Activated naive CD4-positive, alpha-beta T cell treated with anti-CD3 and anti-CD28 coated beads, Interleukin-2, amount 50 U/mL, for 72 hours (primary cell): ENCODE results near the gene GPR65. TPM values are rescaled to one million over a fixed set of nuclear protein-coding genes. Genes with fewer than 3 reads are reported as not detected.

Source experiments
- ATAC-seq, 2 donors: fragments of 150-1000 bp; cut with Tn5 transposase; 2 replicates each; pipeline ENCODE4 v1.10.0; 2021; ENCODE audit warnings: mild to moderate bottlenecking in 2 of 2, moderate library complexity in 2 of 2
- DNase-seq, 2 donors: peaks; one replicate each; pipeline ENCODE4 v3.0.0; 2021 to 2022; ENCODE audit warnings: low spot score in 2 of 2
- H3K27ac Mint-ChIP-seq, 2 donors: one replicate each; pipeline ENCODE4 v1.8.0; 2022; ENCODE audit warnings: mild to moderate bottlenecking in 2 of 2, mixed read lengths in 2 of 2
- H3K36me3 Mint-ChIP-seq, 2 donors: one replicate each; pipeline ENCODE4 v1.8.0; 2022; ENCODE audit warnings: mixed read lengths in 2 of 2
- H3K9me3 Mint-ChIP-seq, 2 donors: one replicate each; pipeline ENCODE4 v1.8.0; 2022; ENCODE audit warnings: mixed read lengths in 2 of 2
- total RNA-seq, 2 donors: library from RNA; stranded (reverse); gene quantifications; one replicate each; pipeline ENCODE4 v1.2.3, GENCODE V29; 2022

The GPR65 gene, protein sequence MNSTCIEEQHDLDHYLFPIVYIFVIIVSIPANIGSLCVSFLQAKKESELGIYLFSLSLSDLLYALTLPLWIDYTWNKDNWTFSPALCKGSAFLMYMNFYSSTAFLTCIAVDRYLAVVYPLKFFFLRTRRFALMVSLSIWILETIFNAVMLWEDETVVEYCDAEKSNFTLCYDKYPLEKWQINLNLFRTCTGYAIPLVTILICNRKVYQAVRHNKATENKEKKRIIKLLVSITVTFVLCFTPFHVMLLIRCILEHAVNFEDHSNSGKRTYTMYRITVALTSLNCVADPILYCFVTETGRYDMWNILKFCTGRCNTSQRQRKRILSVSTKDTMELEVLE
- 10 to 100 TPM; 13.8 to 15.2 TPM for total RNA-seq

DNA sequence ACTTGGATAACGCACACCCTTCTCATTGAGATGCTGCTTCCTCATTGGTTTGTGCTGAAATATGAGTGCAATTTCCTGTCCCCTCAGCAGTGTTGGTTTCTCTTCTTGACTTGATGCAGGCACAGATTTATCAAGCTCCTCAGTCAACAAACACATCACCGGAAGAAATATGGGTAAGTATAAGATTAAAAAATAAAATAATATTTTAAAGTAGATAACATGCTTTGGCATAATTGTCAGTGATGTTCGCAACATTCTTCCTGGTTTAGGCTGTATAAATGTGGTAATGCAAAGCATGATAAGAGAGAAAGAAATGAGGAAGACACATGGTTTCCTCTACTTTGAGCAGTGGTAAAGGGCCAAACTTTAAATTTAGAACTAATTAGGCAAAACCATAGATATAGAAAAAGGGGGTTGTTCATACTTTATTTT is at the start of gene GPR65:
Gene GPR65, plus strand, starts transcription at position 86 of the 432 bp plus-strand sequence. CDS start 5,713 bp downstream, outside the sequence.
- Mint-ChIP-seq H3K9me3 (no peaks in the 10 kb centered on the region), H3K27ac (peak within 1 kb of the TSS; percentile 89 to 94), H3K36me3 (peaks cover 14 to 39% of the 10 kb centered on the region in 2 donors)
- ATAC-seq, result peak; percentile 41 to 53
- DNase-seq, result no peak

- no peak for ATAC-seq
- Mint-ChIP-seq H3K9me3 (peaks cover 3 to 5% of the 10 kb centered on the region in 2 donors), H3K27ac (no peak overlapping the region), H3K36me3 (peaks cover 12 to 18% of the 10 kb centered on the region in 2 donors)
- no peak for DNase-seq
These were observed 49.4 kb upstream of the GPR65 start for GRCh38 chr14:87955501-87955900.

GRCh38 chr14:87960013-87960787 is 44.7 kb upstream of the GPR65 start:
- DNase-seq, result no peak
- Mint-ChIP-seq H3K27ac (no peak overlapping the region), H3K9me3 (peaks cover 3 to 5% of the 10 kb centered on the region in 2 donors), H3K36me3 (peaks cover 25 to 34% of the 10 kb centered on the region in 2 donors)
- ATAC-seq, result no peak

DNA sequence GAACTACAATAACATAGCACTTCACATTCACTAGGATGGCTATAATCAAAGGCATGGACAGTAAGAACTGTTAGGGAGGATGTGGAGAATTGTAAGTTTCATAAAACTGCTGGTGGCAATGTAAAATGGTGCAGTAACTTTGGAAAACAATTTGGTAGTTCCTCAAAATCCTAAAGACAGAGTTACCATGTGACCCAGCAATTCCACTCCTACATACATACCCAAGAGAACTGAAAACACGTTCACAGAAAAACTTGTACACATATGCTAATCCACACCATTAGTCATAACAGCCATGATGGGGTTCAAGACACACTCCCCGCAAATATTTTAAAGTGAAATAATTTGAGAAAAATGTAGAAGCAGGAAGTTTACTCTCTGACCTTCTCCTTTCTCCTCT is 43.7 kb upstream of the GPR65 start:
- DNase-seq, result no peak
- Mint-ChIP-seq H3K27ac (no peak overlapping the region), H3K9me3 (peaks cover 3 to 5% of the 10 kb centered on the region in 2 donors), H3K36me3 (peaks cover 25 to 34% of the 10 kb centered on the region in 2 donors)
- ATAC-seq, result no peak

DNA sequence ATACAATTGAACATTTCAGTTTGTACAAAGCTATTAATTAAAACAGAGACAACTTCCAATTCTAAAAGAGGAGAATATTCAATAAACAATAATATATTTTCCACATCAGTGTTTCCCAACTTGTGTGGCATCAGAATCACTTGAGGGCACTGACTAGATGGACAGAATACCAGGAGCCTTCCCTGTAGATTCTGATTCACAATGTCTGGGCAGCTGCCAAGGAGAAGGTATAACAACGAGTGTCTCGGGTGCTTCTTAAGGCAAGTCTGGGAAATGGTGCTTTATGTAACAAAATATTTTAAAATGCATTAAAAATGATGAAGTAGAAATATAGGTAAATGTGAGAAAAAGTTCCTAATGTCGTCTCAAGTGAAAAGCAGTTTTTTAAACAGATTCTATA is 38.1 kb upstream of the GPR65 start:
- peaks cover 7 to 9% of the 10 kb centered on the region in 2 donors for H3K36me3 Mint-ChIP-seq
- no peak for DNase-seq

GRCh38 chr14:87967496-87967895 is 37.4 kb upstream of the GPR65 start:
- H3K36me3 Mint-ChIP-seq, result peaks cover 5% of the 10 kb centered on the region in 2 donors
- ATAC-seq (no peak), DNase-seq (no peak)
- no peak overlapping the region for H3K27ac Mint-ChIP-seq
- H3K9me3 Mint-ChIP-seq, result no peaks in the 10 kb centered on the region

More for the DNA sequence above, 38.1 kb upstream of the GPR65 start:
- no peak for ATAC-seq
- Mint-ChIP-seq H3K27ac (no peak overlapping the region), H3K9me3 (no peaks in the 10 kb centered on the region)

GRCh38 chr14:87971010-87971409 is 33.9 kb upstream of the GPR65 start:
- no peaks in the 10 kb centered on the region for H3K36me3 Mint-ChIP-seq
- ATAC-seq, result no peak
- H3K27ac Mint-ChIP-seq, result no peak overlapping the region
- no peak for DNase-seq
- no peaks in the 10 kb centered on the region for H3K9me3 Mint-ChIP-seq

DNA sequence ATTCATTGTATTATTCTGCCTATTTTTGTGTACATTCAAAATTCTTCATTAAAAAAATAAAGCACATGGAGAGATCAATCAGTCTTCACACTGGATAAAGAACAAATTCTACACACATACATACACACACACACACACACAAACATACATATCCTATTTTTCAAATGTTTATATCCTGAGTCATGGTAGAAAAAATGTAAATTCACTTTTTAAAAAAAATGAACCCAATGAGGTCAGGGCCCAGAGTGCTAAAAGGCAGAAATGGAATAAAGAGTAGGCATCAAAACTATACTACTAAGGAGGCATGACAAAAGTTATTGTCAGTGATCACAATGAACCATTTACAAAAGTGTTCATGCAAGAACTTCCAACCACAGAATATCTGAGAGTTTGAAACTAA is 29.3 kb upstream of the GPR65 start:
- H3K27ac Mint-ChIP-seq, result no peak overlapping the region
- peaks cover 4% of the 10 kb centered on the region in 2 donors for H3K36me3 Mint-ChIP-seq
- peaks cover 0 to 3% of the 10 kb centered on the region in 2 donors for H3K9me3 Mint-ChIP-seq
- ATAC-seq (no peak), DNase-seq (no peak)

- Mint-ChIP-seq H3K36me3 (peaks cover 8 to 9% of the 10 kb centered on the region in 2 donors), H3K27ac (no peak overlapping the region), H3K9me3 (peaks cover 0 to 3% of the 10 kb centered on the region in 2 donors)
- DNase-seq (no peak), ATAC-seq (no peak)
These were observed 25.2 kb upstream of the GPR65 start for GRCh38 chr14:87979689-87980088.

DNA sequence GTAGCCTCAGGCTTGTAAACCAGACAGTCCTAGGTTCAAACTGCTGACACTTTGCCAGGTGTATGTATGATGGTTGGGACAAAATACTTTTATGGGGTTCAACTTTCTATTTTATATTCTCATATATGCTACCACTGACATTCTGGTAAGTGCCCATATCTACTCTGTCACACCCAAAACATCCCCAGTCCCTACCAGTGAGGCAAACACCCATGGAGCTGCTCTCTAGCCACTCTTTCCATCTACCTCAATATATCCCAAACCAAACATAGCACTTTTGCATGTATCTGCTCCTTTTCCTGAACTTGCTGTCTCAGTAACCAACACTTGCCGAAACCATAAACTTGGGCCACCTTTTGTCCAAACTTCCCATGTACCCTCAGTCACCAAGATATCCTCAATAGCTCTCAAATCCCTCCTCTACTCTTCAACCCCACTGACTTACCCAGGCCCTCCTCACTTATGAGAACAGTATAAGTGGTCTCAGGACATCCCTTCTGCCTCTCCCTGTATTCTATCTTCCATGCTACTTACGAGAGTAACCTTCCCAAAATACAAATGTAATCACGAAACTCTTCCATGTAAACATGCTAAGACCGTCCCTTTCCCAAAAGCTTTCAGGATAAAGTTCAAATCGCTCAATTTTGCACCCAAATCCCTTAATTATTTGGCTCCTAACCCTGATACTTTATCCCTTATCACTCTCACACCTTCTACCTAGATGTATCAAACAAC is 15.5 kb upstream of the GPR65 start:
- Mint-ChIP-seq H3K27ac (peak overlapping the region in 1 of 2 donors; percentile 5), H3K9me3 (no peaks in the 10 kb centered on the region), H3K36me3 (peaks cover 6 to 7% of the 10 kb centered on the region in 2 donors)
- DNase-seq (no peak), ATAC-seq (no peak)

- DNase-seq (no peak), ATAC-seq (no peak)
- H3K27ac Mint-ChIP-seq, result peak overlapping the region in 1 of 2 donors; percentile 5
- peaks cover 0 to 4% of the 10 kb centered on the region in 2 donors for H3K9me3 Mint-ChIP-seq
- H3K36me3 Mint-ChIP-seq, result peaks cover 6 to 11% of the 10 kb centered on the region in 2 donors
These were observed 15.0 kb upstream of the GPR65 start for GRCh38 chr14:87989956-87990299.

GRCh38 chr14:87990682-87991081 is 14.3 kb upstream of the GPR65 start:
- ATAC-seq, result no peak
- Mint-ChIP-seq H3K27ac (no peak overlapping the region), H3K36me3 (peaks cover 6 to 12% of the 10 kb centered on the region in 2 donors)

DNA sequence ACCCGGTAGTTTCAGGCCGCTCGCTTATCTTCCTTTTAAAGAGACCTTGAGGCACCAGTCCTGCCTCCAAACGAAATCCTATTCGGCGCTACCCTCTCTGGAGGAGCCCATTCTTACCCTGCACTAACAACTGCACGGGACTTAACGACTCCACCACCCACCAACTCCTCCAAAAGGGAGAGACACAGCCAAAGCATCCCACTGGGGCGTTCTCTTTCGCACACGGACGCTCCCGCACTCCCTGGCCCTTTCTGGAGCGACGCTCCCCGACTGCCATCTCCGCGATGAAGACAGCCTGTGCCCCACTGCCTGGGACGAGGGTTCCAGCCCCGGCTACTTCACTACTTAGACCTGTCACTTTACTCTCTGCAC is 12.6 kb upstream of the GPR65 start:
- peaks cover 0 to 4% of the 10 kb centered on the region in 2 donors for H3K9me3 Mint-ChIP-seq
- peak overlapping the region; percentile 95 to 97 for H3K27ac Mint-ChIP-seq
- peak; percentile 4 to 27 for ATAC-seq
- DNase-seq, result no peak
- H3K36me3 Mint-ChIP-seq, result peaks cover 6 to 18% of the 10 kb centered on the region in 2 donors

More at GRCh38 chr14:87990682-87991081, 14.3 kb upstream of the GPR65 start:
- peaks cover 0 to 4% of the 10 kb centered on the region in 2 donors for H3K9me3 Mint-ChIP-seq
- no peak for DNase-seq

DNA sequence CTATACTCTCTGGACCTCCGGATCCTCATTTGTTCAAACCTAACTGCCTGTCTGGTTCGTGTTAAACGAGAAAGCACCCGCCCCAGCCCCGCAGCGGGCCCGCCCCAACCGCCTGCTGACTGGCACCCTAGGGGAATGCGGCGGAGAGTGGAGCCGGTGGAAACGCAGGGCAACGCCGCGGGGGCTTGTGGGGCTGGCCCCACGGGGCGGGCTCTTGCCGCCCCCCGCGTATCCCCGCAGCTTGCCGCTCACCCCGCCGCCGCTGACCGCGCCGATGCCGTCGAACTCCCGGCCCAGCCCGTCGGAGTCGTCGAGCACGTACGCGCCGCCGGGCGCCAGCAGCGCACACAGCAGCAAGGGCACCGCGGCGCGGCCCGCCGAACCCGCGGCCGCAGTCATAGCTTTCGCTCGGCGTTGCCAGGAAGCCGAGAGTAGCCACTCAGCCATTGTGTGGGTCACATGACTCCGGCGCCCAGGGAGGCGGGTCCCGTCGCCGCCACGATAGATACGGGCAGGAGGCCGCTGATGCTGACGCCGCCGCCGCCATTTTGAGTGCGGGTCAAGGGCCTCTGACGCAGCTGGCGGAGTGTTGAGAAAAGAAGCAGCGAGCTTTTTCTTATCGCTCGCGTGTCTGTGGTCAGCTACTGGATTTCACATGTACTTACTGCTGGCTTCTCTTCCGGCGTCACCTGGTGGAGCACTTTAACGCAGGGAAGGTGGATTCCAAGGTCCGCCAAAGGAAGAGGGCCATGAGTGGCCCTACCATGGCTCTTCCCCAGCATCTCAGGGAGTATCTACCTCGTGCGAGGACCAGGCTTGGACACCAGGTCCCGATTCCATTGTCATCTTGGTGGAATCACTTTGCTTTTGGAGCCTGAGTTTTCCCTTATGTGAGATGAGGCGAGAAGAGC is 12.0 kb upstream of the GPR65 start, which contains the start of gene GALC:
Gene GALC, minus strand, starts transcription at position 465 of the 911 bp plus-strand sequence. Its CDS starts 18 bp downstream, at position 447.
- H3K27ac Mint-ChIP-seq, result peak within 1 kb of the TSS; percentile 95 to 97
- peaks cover 0 to 4% of the 10 kb centered on the region in 2 donors for H3K9me3 Mint-ChIP-seq
- peak; percentile 84 to 93 for ATAC-seq
- peak; percentile 95 to 98 for DNase-seq
- H3K36me3 Mint-ChIP-seq, result peaks cover 6 to 18% of the 10 kb centered on the region in 2 donors

GRCh38 chr14:87994974-87995373 is 10.0 kb upstream of the GPR65 start:
- Mint-ChIP-seq H3K36me3 (peaks cover 6 to 18% of the 10 kb centered on the region in 2 donors), H3K9me3 (peaks cover 0 to 4% of the 10 kb centered on the region in 2 donors), H3K27ac (peak overlapping the region; percentile 66 to 95)
- DNase-seq (peak in 1 of 2 donors; percentile 62), ATAC-seq (peak in 1 of 2 donors; percentile 53)
